ENCODE results near the gene MAP3K5. TPM values are rescaled to one million over a fixed set of nuclear protein-coding genes. Genes with fewer than 3 reads are reported as not detected.

MAP3K5 gene
- total RNA-seq, 4 donors from 2014 or later, result 19.4 to 36.1 (median 21.1) TPM

GRCh38 chr6:136737871-136738691 lies 54.2 kb downstream of the MAP3K5 start:
- peaks cover 9% of the 10 kb centered on the region for H3K4me1 ChIP-seq
- H3K4me3 ChIP-seq, result no peak overlapping the region
- no peaks in the 10 kb centered on the region for H3K9me3 ChIP-seq
- H3K27me3 ChIP-seq, result no peaks in the 10 kb centered on the region
- no peaks in the 10 kb centered on the region for H3K36me3 ChIP-seq
- no peak overlapping the region for H3K27ac ChIP-seq
- TF ChIP-seq CTCF (IDR thresholded peaks at IDR 0.05) (no peak), POLR2A (IDR thresholded peaks at IDR 0.05) (no peak), EP300 (IDR thresholded peaks at IDR 0.05) (no peak), POLR2AphosphoS5 (IDR thresholded peaks at IDR 0.05) (no peak)
- DNase-seq (ENCODE audit: low spot score in 2 of 2), result no peak
- 69% methylated on average over 9 of the region's 9 CpGs for WGBS

- WGBS, result 93% methylated on average over 5 of the region's 5 CpGs
- Histone ChIP-seq H3K27me3 (no peaks in the 10 kb centered on the region), H3K9me3 (no peaks in the 10 kb centered on the region), H3K4me3 (no peak overlapping the region), H3K36me3 (no peaks in the 10 kb centered on the region), H3K27ac (no peak overlapping the region), H3K4me1 (peaks cover 9% of the 10 kb centered on the region)
- TF ChIP-seq POLR2A (IDR thresholded peaks at IDR 0.05) (no peak), CTCF (IDR thresholded peaks at IDR 0.05) (no peak), POLR2AphosphoS5 (IDR thresholded peaks at IDR 0.05) (no peak), EP300 (IDR thresholded peaks at IDR 0.05) (no peak)
- DNase-seq (ENCODE audit: low spot score in 2 of 2), result no peak
These were observed 54.9 kb downstream of the MAP3K5 start for GRCh38 chr6:136737374-136737844.

GRCh38 chr6:136736281-136736960 lies 55.9 kb downstream of the MAP3K5 start:
- Histone ChIP-seq H3K27me3 (no peaks in the 10 kb centered on the region), H3K36me3 (no peaks in the 10 kb centered on the region), H3K4me1 (peaks cover 9% of the 10 kb centered on the region), H3K27ac (no peak overlapping the region), H3K9me3 (no peaks in the 10 kb centered on the region), H3K4me3 (no peak overlapping the region)
- 91% methylated on average over 5 of the region's 5 CpGs for WGBS
- TF ChIP-seq POLR2AphosphoS5 (IDR thresholded peaks at IDR 0.05) (no peak), POLR2A (IDR thresholded peaks at IDR 0.05) (no peak), EP300 (IDR thresholded peaks at IDR 0.05) (no peak), CTCF (IDR thresholded peaks at IDR 0.05) (no peak)
- no peak for DNase-seq (ENCODE audit: low spot score in 2 of 2)

GRCh38 chr6:136734977-136735376 lies 57.3 kb downstream of the MAP3K5 start:
- DNase-seq (ENCODE audit: low spot score in 2 of 2), result no peak
- Histone ChIP-seq H3K9me3 (no peaks in the 10 kb centered on the region), H3K36me3 (no peaks in the 10 kb centered on the region), H3K4me1 (peaks cover 9% of the 10 kb centered on the region), H3K27ac (no peak overlapping the region), H3K27me3 (no peaks in the 10 kb centered on the region), H3K4me3 (no peak overlapping the region)
- 76% methylated on average over 1 of the region's 1 CpG for WGBS
- no peak for TF ChIP-seq POLR2A (IDR thresholded peaks at IDR 0.05)
- no peak for TF ChIP-seq CTCF (IDR thresholded peaks at IDR 0.05)
- TF ChIP-seq POLR2AphosphoS5 (IDR thresholded peaks at IDR 0.05), result no peak
- no peak for TF ChIP-seq EP300 (IDR thresholded peaks at IDR 0.05)

- Histone ChIP-seq H3K36me3 (no peaks in the 10 kb centered on the region), H3K27ac (no peak overlapping the region), H3K4me1 (no peaks in the 10 kb centered on the region), H3K9me3 (no peaks in the 10 kb centered on the region), H3K27me3 (no peaks in the 10 kb centered on the region), H3K4me3 (no peak overlapping the region)
- DNase-seq (ENCODE audit: low spot score in 2 of 2), result no peak
- TF ChIP-seq EP300 (IDR thresholded peaks at IDR 0.05) (no peak), POLR2A (IDR thresholded peaks at IDR 0.05) (no peak), POLR2AphosphoS5 (IDR thresholded peaks at IDR 0.05) (no peak), CTCF (IDR thresholded peaks at IDR 0.05) (no peak)
- 96% methylated on average over 3 of the region's 3 CpGs for WGBS
These were observed 59.4 kb downstream of the MAP3K5 start for GRCh38 chr6:136732889-136733288.

All from suprapubic skin (tissue), 4 donors.